Liver (tissue), 9 donors: Measurements from ENCODE around the gene STXBP1. TPM values are rescaled to one million over a fixed set of nuclear protein-coding genes. Genes with fewer than 3 reads are reported as not detected.

Experiments
- DNase-seq: peaks from one replicate; pipeline ENCODE4 v3.0.0-alpha.2; 2017; ENCODE audit warnings: low spot score
- H3K27ac ChIP-seq, 2 donors: one replicate each; pipeline ENCODE4 v1.7.0; 2013; ENCODE audit warnings: inconsistent platforms in 2 of 2, low read length in 2 of 2, control low read depth in 1 of 2, low read depth in 1 of 2, mild to moderate bottlenecking in 1 of 2
- H3K27me3 ChIP-seq, 4 donors: one replicate each; pipeline versions ENCODE4 v1.6.1 to v1.7.0; 2013; ENCODE audit warnings: low read length in 3 of 4, inconsistent platforms in 1 of 4, mild to moderate bottlenecking in 1 of 4, moderate library complexity in 1 of 4; ENCODE audit not compliant: control insufficient read depth in 4 of 4, insufficient read depth in 4 of 4
- H3K36me3 ChIP-seq, 4 donors: one replicate each; pipeline versions ENCODE4 v1.6.1 to v1.7.0; 2013; ENCODE audit warnings: low read length in 3 of 4, mild to moderate bottlenecking in 3 of 4, low read depth in 1 of 4, moderate library complexity in 1 of 4; ENCODE audit not compliant: control insufficient read depth in 4 of 4, insufficient read depth in 3 of 4
- H3K4me1 ChIP-seq, 4 donors: one replicate each; pipeline versions ENCODE4 v1.6.1 to v1.7.0; 2013; ENCODE audit warnings: low read length in 3 of 4, mild to moderate bottlenecking in 3 of 4, moderate library complexity in 1 of 4; ENCODE audit not compliant: control insufficient read depth in 4 of 4, insufficient read depth in 4 of 4
- H3K4me3 ChIP-seq, 3 donors: one replicate each; pipeline versions ENCODE4 v1.6.1 to v1.7.0; 2013; ENCODE audit warnings: low read length in 3 of 3, control low read depth in 1 of 3, low read depth in 1 of 3, mild to moderate bottlenecking in 1 of 3
- H3K9ac ChIP-seq, 2 donors: one replicate each; pipeline ENCODE4 v1.7.0; 2013; ENCODE audit warnings: low read length in 2 of 2, mild to moderate bottlenecking in 2 of 2, moderate library complexity in 2 of 2, control low read depth in 1 of 2, low read depth in 1 of 2
- H3K9me3 ChIP-seq, 4 donors: one replicate each; pipeline versions ENCODE4 v1.6.1 to v1.7.0; 2013; ENCODE audit warnings: low read length in 3 of 4; ENCODE audit not compliant: control insufficient read depth in 4 of 4
- EGR1 ChIP-seq, 2 donors: IDR thresholded peaks; 2 replicates each; pipeline ENCODE4 v1.6.1; 2016 to 2018; ENCODE audit warnings: antibody characterized with exemption in 2 of 2, low read depth in 2 of 2
- FOXA1 ChIP-seq: IDR thresholded peaks from 2 replicates; pipeline ENCODE4 v1.6.1; 2016; ENCODE audit warnings: antibody characterized with exemption
- FOXA2 ChIP-seq: IDR thresholded peaks from 2 replicates; pipeline ENCODE4 v1.6.1; 2016; ENCODE audit warnings: antibody characterized with exemption
- GABPA ChIP-seq, 2 donors: IDR thresholded peaks in 1 of 2; conservative IDR thresholded peaks in 1 of 2; 2 replicates each; pipeline ENCODE4 v1.6.1; 2016; ENCODE audit warnings: antibody characterized with exemption in 2 of 2, mild to moderate bottlenecking in 1 of 2, moderate library complexity in 1 of 2
- HNF4A ChIP-seq, 2 donors: conservative IDR thresholded peaks; 2 replicates each; pipeline ENCODE4 v1.6.1; 2016; ENCODE audit warnings: antibody characterized with exemption in 2 of 2, mild to moderate bottlenecking in 2 of 2
- HNF4G ChIP-seq: IDR thresholded peaks from 2 replicates; pipeline ENCODE4 v1.6.1; 2016; ENCODE audit warnings: antibody characterized with exemption
- JUND ChIP-seq, 2 donors: IDR thresholded peaks; 2 replicates each; pipeline ENCODE4 v1.6.1; 2016; ENCODE audit warnings: antibody characterized with exemption in 2 of 2
- NR2F2 ChIP-seq: IDR thresholded peaks from 2 replicates; pipeline ENCODE4 v1.6.1; 2016; ENCODE audit warnings: antibody characterized with exemption
- RAD21 ChIP-seq, 2 donors: IDR thresholded peaks; 2 replicates each; pipeline ENCODE4 v1.6.1; 2016; ENCODE audit warnings: antibody characterized with exemption in 2 of 2, mild to moderate bottlenecking in 2 of 2
- RXRA ChIP-seq, 2 donors: IDR thresholded peaks; 2 replicates each; pipeline ENCODE4 v1.6.1; 2017 to 2018; ENCODE audit warnings: antibody characterized with exemption in 2 of 2, mild to moderate bottlenecking in 1 of 2
- SP1 ChIP-seq: IDR thresholded peaks from 2 replicates; pipeline ENCODE4 v1.6.1; 2018; ENCODE audit warnings: antibody characterized with exemption, mild to moderate bottlenecking
- TAF1 ChIP-seq: conservative IDR thresholded peaks from 2 replicates; pipeline ENCODE4 v1.6.1; 2016; ENCODE audit warnings: antibody characterized with exemption, mild to moderate bottlenecking
- YY1 ChIP-seq: IDR thresholded peaks from 2 replicates; pipeline ENCODE4 v1.6.1; 2016; ENCODE audit warnings: antibody characterized with exemption, mild to moderate bottlenecking
- WGBS: extraction: QIAGEN DNeasy Blood & Tissue Kit; methylation state at CpG from one replicate; pipeline ENCODE4 v1.1.7; 2013; 5-methylcytosine and 5-hydroxymethylcytosine counted together
- polyA plus RNA-seq, 2 donors: library from polyadenylated mRNA; stranded (reverse) in 1 of 2; unstranded in 1 of 2; fragments of 200-250 nt in 1 of 2; fragments of >200 nt in 1 of 2; fragmentation: Nextera tagmentation in 1 of 2; extraction: Ambion mirVana in 1 of 2; gene quantifications; one replicate each; pipeline versions ENCODE4 v1.2.1 to v1.2.3, GENCODE V29; 2013 to 2015
- total RNA-seq, 2 donors: library from RNA; depleted of rRNA; stranded (reverse); fragments of >200 nt; gene quantifications; one replicate each; pipeline ENCODE4 v1.2.3, GENCODE V29; 2014
- TF ChIP-seq, protein P1 (sequence below): IDR thresholded peaks from 2 replicates; pipeline ENCODE4 v1.6.1; 2016; ENCODE audit warnings: antibody characterized with exemption
- TF ChIP-seq, protein P2 (sequence below): IDR thresholded peaks from 2 replicates; pipeline ENCODE4 v1.6.1; 2016; ENCODE audit warnings: antibody characterized with exemption
- TF ChIP-seq, protein P3 (sequence below): IDR thresholded peaks from 2 replicates; pipeline ENCODE4 v1.6.1; 2016; ENCODE audit warnings: antibody characterized with exemption, mild to moderate bottlenecking
- TF ChIP-seq, protein P4 (sequence below): fragments of 150-350 bp; IDR thresholded peaks from 2 replicates; pipeline ENCODE4 v1.5.1; 2017; ENCODE audit warnings: improper control_type of control experiment, low read depth, low read length; ENCODE audit not compliant: missing input control
- TF ChIP-seq, protein P5 (sequence below): IDR thresholded peaks from 2 replicates; pipeline ENCODE4 v1.6.1; 2016; ENCODE audit warnings: antibody characterized with exemption
- donor health status: healthy.
- donor health status: healthy.
- donor health status: healthy.
- donor health status: healthy.
- donor health status: healthy.

The STXBP1 gene
- total and polyA plus RNA-seq, 4 donors = 1.7 to 4.6 (median 2.3) TPM

DNA sequence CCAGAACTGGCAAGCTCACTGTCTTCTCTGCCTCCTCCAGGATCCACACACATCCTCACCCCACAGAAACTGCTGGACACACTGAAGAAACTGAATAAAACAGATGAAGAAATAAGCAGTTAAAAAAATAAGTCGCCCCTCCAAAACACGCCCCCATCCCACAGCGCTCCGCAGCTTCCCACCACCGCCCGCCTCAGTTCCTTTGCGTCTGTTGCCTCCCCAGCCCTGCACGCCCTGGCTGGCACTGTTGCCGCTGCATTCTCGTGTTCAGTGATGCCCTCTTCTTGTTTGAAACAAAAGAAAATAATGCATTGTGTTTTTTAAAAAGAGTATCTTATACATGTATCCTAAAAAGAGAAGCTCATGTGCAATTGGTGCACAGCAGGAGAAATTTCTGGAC is 78.7 kb downstream of the STXBP1 start:
- Histone ChIP-seq H3K4me3 (no peak overlapping the region), H3K9ac (no peak overlapping the region), H3K36me3 (peaks cover 0 to 6% (median 0%) of the 10 kb centered on the region in 4 donors), H3K4me1 (no peaks in the 10 kb centered on the region), H3K27me3 (no peaks in the 10 kb centered on the region), H3K27ac (no peak overlapping the region), H3K9me3 (no peaks in the 10 kb centered on the region)
- TF ChIP-seq SP1 (no peak), HNF4G (no peak), GABPA (IDR thresholded peaks at IDR 0.05 in 1 of 2, conservative IDR thresholded peaks at IDR 0.05 in 1 of 2) (no peak), EGR1 (IDR thresholded peaks at IDR 0.05; ENCODE audit: low read depth in 2 of 2) (no peak), HNF4A (conservative IDR thresholded peaks at IDR 0.05) (no peak), YY1 (no peak), NR2F2 (no peak), RAD21 (IDR thresholded peaks at IDR 0.05) (no peak), JUND (IDR thresholded peaks at IDR 0.05) (no peak), FOXA2 (no peak), RXRA (IDR thresholded peaks at IDR 0.05) (no peak), TAF1 (no peak), FOXA1 (no peak)
- TF ChIP-seq, protein P1, sequence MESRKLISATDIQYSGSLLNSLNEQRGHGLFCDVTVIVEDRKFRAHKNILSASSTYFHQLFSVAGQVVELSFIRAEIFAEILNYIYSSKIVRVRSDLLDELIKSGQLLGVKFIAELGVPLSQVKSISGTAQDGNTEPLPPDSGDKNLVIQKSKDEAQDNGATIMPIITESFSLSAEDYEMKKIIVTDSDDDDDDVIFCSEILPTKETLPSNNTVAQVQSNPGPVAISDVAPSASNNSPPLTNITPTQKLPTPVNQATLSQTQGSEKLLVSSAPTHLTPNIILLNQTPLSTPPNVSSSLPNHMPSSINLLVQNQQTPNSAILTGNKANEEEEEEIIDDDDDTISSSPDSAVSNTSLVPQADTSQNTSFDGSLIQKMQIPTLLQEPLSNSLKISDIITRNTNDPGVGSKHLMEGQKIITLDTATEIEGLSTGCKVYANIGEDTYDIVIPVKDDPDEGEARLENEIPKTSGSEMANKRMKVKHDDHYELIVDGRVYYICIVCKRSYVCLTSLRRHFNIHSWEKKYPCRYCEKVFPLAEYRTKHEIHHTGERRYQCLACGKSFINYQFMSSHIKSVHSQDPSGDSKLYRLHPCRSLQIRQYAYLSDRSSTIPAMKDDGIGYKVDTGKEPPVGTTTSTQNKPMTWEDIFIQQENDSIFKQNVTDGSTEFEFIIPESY = no peak
- TF ChIP-seq, protein P2, sequence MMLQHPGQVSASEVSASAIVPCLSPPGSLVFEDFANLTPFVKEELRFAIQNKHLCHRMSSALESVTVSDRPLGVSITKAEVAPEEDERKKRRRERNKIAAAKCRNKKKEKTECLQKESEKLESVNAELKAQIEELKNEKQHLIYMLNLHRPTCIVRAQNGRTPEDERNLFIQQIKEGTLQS = no peak
- TF ChIP-seq, protein P3, sequence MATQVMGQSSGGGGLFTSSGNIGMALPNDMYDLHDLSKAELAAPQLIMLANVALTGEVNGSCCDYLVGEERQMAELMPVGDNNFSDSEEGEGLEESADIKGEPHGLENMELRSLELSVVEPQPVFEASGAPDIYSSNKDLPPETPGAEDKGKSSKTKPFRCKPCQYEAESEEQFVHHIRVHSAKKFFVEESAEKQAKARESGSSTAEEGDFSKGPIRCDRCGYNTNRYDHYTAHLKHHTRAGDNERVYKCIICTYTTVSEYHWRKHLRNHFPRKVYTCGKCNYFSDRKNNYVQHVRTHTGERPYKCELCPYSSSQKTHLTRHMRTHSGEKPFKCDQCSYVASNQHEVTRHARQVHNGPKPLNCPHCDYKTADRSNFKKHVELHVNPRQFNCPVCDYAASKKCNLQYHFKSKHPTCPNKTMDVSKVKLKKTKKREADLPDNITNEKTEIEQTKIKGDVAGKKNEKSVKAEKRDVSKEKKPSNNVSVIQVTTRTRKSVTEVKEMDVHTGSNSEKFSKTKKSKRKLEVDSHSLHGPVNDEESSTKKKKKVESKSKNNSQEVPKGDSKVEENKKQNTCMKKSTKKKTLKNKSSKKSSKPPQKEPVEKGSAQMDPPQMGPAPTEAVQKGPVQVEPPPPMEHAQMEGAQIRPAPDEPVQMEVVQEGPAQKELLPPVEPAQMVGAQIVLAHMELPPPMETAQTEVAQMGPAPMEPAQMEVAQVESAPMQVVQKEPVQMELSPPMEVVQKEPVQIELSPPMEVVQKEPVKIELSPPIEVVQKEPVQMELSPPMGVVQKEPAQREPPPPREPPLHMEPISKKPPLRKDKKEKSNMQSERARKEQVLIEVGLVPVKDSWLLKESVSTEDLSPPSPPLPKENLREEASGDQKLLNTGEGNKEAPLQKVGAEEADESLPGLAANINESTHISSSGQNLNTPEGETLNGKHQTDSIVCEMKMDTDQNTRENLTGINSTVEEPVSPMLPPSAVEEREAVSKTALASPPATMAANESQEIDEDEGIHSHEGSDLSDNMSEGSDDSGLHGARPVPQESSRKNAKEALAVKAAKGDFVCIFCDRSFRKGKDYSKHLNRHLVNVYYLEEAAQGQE = no peak
- TF ChIP-seq, protein P4, sequence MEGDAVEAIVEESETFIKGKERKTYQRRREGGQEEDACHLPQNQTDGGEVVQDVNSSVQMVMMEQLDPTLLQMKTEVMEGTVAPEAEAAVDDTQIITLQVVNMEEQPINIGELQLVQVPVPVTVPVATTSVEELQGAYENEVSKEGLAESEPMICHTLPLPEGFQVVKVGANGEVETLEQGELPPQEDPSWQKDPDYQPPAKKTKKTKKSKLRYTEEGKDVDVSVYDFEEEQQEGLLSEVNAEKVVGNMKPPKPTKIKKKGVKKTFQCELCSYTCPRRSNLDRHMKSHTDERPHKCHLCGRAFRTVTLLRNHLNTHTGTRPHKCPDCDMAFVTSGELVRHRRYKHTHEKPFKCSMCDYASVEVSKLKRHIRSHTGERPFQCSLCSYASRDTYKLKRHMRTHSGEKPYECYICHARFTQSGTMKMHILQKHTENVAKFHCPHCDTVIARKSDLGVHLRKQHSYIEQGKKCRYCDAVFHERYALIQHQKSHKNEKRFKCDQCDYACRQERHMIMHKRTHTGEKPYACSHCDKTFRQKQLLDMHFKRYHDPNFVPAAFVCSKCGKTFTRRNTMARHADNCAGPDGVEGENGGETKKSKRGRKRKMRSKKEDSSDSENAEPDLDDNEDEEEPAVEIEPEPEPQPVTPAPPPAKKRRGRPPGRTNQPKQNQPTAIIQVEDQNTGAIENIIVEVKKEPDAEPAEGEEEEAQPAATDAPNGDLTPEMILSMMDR = no peak
- TF ChIP-seq, protein P5, sequence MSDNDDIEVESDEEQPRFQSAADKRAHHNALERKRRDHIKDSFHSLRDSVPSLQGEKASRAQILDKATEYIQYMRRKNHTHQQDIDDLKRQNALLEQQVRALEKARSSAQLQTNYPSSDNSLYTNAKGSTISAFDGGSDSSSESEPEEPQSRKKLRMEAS = no peak
- DNase-seq = no peak
- WGBS = 95% methylated on average over 10 of the region's 10 CpGs
